Measurements from ENCODE around the gene PALLD.

PALLD gene

GRCh38 chr4:168531305-168531704, 34.5 kb downstream of the PALLD start:
- H3K27me3 ChIP-seq (ENCODE audit: control insufficient read depth, insufficient read depth, low read length): no peaks in the 10 kb centered on the region
- H3K4me1 ChIP-seq (ENCODE audit: control insufficient read depth, insufficient read depth, low read length): no peaks in the 10 kb centered on the region
- H3K9ac ChIP-seq (ENCODE audit: low read depth, low read length): no peak overlapping the region
- H3K4me3 ChIP-seq (ENCODE audit: low read depth, low read length): no peak overlapping the region
- H3K36me3 ChIP-seq (ENCODE audit: control insufficient read depth, insufficient read depth, low read length): no peaks in the 10 kb centered on the region
- H3K9me3 ChIP-seq (ENCODE audit: control insufficient read depth, insufficient read depth, low read length): no peaks in the 10 kb centered on the region

GRCh38 chr4:168534535-168534934, 37.7 kb downstream of the PALLD start:
- Histone ChIP-seq H3K4me1 (ENCODE audit: control insufficient read depth, insufficient read depth, low read length) (no peaks in the 10 kb centered on the region), H3K9me3 (ENCODE audit: control insufficient read depth, insufficient read depth, low read length) (no peaks in the 10 kb centered on the region), H3K36me3 (ENCODE audit: control insufficient read depth, insufficient read depth, low read length) (no peaks in the 10 kb centered on the region), H3K27me3 (ENCODE audit: control insufficient read depth, insufficient read depth, low read length) (no peaks in the 10 kb centered on the region), H3K9ac (ENCODE audit: low read depth, low read length) (no peak overlapping the region), H3K4me3 (ENCODE audit: low read depth, low read length) (no peak overlapping the region)

- Histone ChIP-seq H3K4me1 (ENCODE audit: control insufficient read depth, insufficient read depth, low read length) (no peaks in the 10 kb centered on the region), H3K36me3 (ENCODE audit: control insufficient read depth, insufficient read depth, low read length) (no peaks in the 10 kb centered on the region), H3K9me3 (ENCODE audit: control insufficient read depth, insufficient read depth, low read length) (no peaks in the 10 kb centered on the region), H3K9ac (ENCODE audit: low read depth, low read length) (no peak overlapping the region), H3K27me3 (ENCODE audit: control insufficient read depth, insufficient read depth, low read length) (no peaks in the 10 kb centered on the region), H3K4me3 (ENCODE audit: low read depth, low read length) (no peak overlapping the region)
These were observed 38.8 kb downstream of the PALLD start for GRCh38 chr4:168535689-168536088.

- H3K9me3 ChIP-seq (ENCODE audit: control insufficient read depth, insufficient read depth, low read length): no peaks in the 10 kb centered on the region
- H3K4me1 ChIP-seq (ENCODE audit: control insufficient read depth, insufficient read depth, low read length): no peaks in the 10 kb centered on the region
- H3K36me3 ChIP-seq (ENCODE audit: control insufficient read depth, insufficient read depth, low read length): no peaks in the 10 kb centered on the region
- no peaks in the 10 kb centered on the region for H3K27me3 ChIP-seq (ENCODE audit: control insufficient read depth, insufficient read depth, low read length)
- no peak overlapping the region for H3K4me3 ChIP-seq (ENCODE audit: low read depth, low read length)
- H3K9ac ChIP-seq (ENCODE audit: low read depth, low read length): no peak overlapping the region
These were observed 39.6 kb downstream of the PALLD start for GRCh38 chr4:168536448-168536847.

GRCh38 chr4:168537086-168537485, 40.2 kb downstream of the PALLD start:
- no peak overlapping the region for H3K4me3 ChIP-seq (ENCODE audit: low read depth, low read length)
- H3K4me1 ChIP-seq (ENCODE audit: control insufficient read depth, insufficient read depth, low read length): no peaks in the 10 kb centered on the region
- H3K9me3 ChIP-seq (ENCODE audit: control insufficient read depth, insufficient read depth, low read length): no peaks in the 10 kb centered on the region
- no peak overlapping the region for H3K9ac ChIP-seq (ENCODE audit: low read depth, low read length)
- no peaks in the 10 kb centered on the region for H3K36me3 ChIP-seq (ENCODE audit: control insufficient read depth, insufficient read depth, low read length)
- H3K27me3 ChIP-seq (ENCODE audit: control insufficient read depth, insufficient read depth, low read length): no peaks in the 10 kb centered on the region

- Histone ChIP-seq H3K4me3 (ENCODE audit: low read depth, low read length) (no peak overlapping the region), H3K9me3 (ENCODE audit: control insufficient read depth, insufficient read depth, low read length) (no peaks in the 10 kb centered on the region), H3K9ac (ENCODE audit: low read depth, low read length) (no peak overlapping the region), H3K4me1 (ENCODE audit: control insufficient read depth, insufficient read depth, low read length) (no peaks in the 10 kb centered on the region), H3K27me3 (ENCODE audit: control insufficient read depth, insufficient read depth, low read length) (no peaks in the 10 kb centered on the region), H3K36me3 (ENCODE audit: control insufficient read depth, insufficient read depth, low read length) (no peaks in the 10 kb centered on the region)
These were observed 40.7 kb downstream of the PALLD start for GRCh38 chr4:168537571-168537970.

- H3K9me3 ChIP-seq (ENCODE audit: control insufficient read depth, insufficient read depth, low read length): no peaks in the 10 kb centered on the region
- H3K36me3 ChIP-seq (ENCODE audit: control insufficient read depth, insufficient read depth, low read length): no peaks in the 10 kb centered on the region
- no peaks in the 10 kb centered on the region for H3K27me3 ChIP-seq (ENCODE audit: control insufficient read depth, insufficient read depth, low read length)
- no peak overlapping the region for H3K4me3 ChIP-seq (ENCODE audit: low read depth, low read length)
- no peak overlapping the region for H3K9ac ChIP-seq (ENCODE audit: low read depth, low read length)
- no peaks in the 10 kb centered on the region for H3K4me1 ChIP-seq (ENCODE audit: control insufficient read depth, insufficient read depth, low read length)
These were observed 41.8 kb downstream of the PALLD start for GRCh38 chr4:168538632-168539031.

- no peaks in the 10 kb centered on the region for H3K9me3 ChIP-seq (ENCODE audit: control insufficient read depth, insufficient read depth, low read length)
- no peaks in the 10 kb centered on the region for H3K27me3 ChIP-seq (ENCODE audit: control insufficient read depth, insufficient read depth, low read length)
- H3K36me3 ChIP-seq (ENCODE audit: control insufficient read depth, insufficient read depth, low read length): no peaks in the 10 kb centered on the region
- H3K9ac ChIP-seq (ENCODE audit: low read depth, low read length): no peak overlapping the region
- H3K4me1 ChIP-seq (ENCODE audit: control insufficient read depth, insufficient read depth, low read length): no peaks in the 10 kb centered on the region
- no peak overlapping the region for H3K4me3 ChIP-seq (ENCODE audit: low read depth, low read length)
These were observed 43.2 kb downstream of the PALLD start for GRCh38 chr4:168540086-168540485.

GRCh38 chr4:168540503-168541265, 43.8 kb downstream of the PALLD start:
- Histone ChIP-seq H3K9ac (ENCODE audit: low read depth, low read length) (no peak overlapping the region), H3K27me3 (ENCODE audit: control insufficient read depth, insufficient read depth, low read length) (no peaks in the 10 kb centered on the region), H3K36me3 (ENCODE audit: control insufficient read depth, insufficient read depth, low read length) (no peaks in the 10 kb centered on the region), H3K9me3 (ENCODE audit: control insufficient read depth, insufficient read depth, low read length) (no peaks in the 10 kb centered on the region), H3K4me1 (ENCODE audit: control insufficient read depth, insufficient read depth, low read length) (peaks cover 3% of the 10 kb centered on the region), H3K4me3 (ENCODE audit: low read depth, low read length) (no peak overlapping the region)

- Histone ChIP-seq H3K4me1 (ENCODE audit: control insufficient read depth, insufficient read depth, low read length) (peaks cover 7% of the 10 kb centered on the region), H3K27me3 (ENCODE audit: control insufficient read depth, insufficient read depth, low read length) (no peaks in the 10 kb centered on the region), H3K9ac (ENCODE audit: low read depth, low read length) (no peak overlapping the region), H3K9me3 (ENCODE audit: control insufficient read depth, insufficient read depth, low read length) (no peaks in the 10 kb centered on the region), H3K4me3 (ENCODE audit: low read depth, low read length) (no peak overlapping the region), H3K36me3 (ENCODE audit: control insufficient read depth, insufficient read depth, low read length) (no peaks in the 10 kb centered on the region)
These were observed 44.6 kb downstream of the PALLD start for GRCh38 chr4:168541266-168541953.

GRCh38 chr4:168549143-168549542, 52.3 kb downstream of the PALLD start:
- Histone ChIP-seq H3K27me3 (ENCODE audit: control insufficient read depth, insufficient read depth, low read length) (no peaks in the 10 kb centered on the region), H3K36me3 (ENCODE audit: control insufficient read depth, insufficient read depth, low read length) (no peaks in the 10 kb centered on the region), H3K9me3 (ENCODE audit: control insufficient read depth, insufficient read depth, low read length) (no peaks in the 10 kb centered on the region), H3K4me3 (ENCODE audit: low read depth, low read length) (no peak overlapping the region), H3K9ac (ENCODE audit: low read depth, low read length) (no peak overlapping the region), H3K4me1 (ENCODE audit: control insufficient read depth, insufficient read depth, low read length) (peaks cover 9% of the 10 kb centered on the region)

GRCh38 chr4:168550064-168550766, 53.4 kb downstream of the PALLD start:
- H3K9ac ChIP-seq (ENCODE audit: low read depth, low read length): no peak overlapping the region
- H3K4me1 ChIP-seq (ENCODE audit: control insufficient read depth, insufficient read depth, low read length): peaks cover 9% of the 10 kb centered on the region
- no peaks in the 10 kb centered on the region for H3K27me3 ChIP-seq (ENCODE audit: control insufficient read depth, insufficient read depth, low read length)
- H3K36me3 ChIP-seq (ENCODE audit: control insufficient read depth, insufficient read depth, low read length): no peaks in the 10 kb centered on the region
- no peaks in the 10 kb centered on the region for H3K9me3 ChIP-seq (ENCODE audit: control insufficient read depth, insufficient read depth, low read length)
- no peak overlapping the region for H3K4me3 ChIP-seq (ENCODE audit: low read depth, low read length)
